ENCODE data around the gene CD6.

- TF ChIP-seq POLR2A (IDR thresholded peaks at IDR 0.05; ENCODE audit: control extremely low read depth in 1 of 2, low read depth in 2 of 2, low read length in 2 of 2) (no peak), RNF2 (IDR thresholded peaks at IDR 0.05; ENCODE audit: borderline replicate concordance, low read depth, low read length, missing control alignments, poor library complexity, severe bottlenecking) (no peak), GTF2F1 (IDR thresholded peaks at IDR 0.05; ENCODE audit: borderline replicate concordance, low read depth, low read length) (no peak), SIN3A (conservative IDR thresholded peaks at IDR 0.05 in 1 of 2, IDR thresholded peaks at IDR 0.05 in 1 of 2; ENCODE audit: low read depth in 1 of 2, low read length in 2 of 2) (no peak), CTCF (IDR thresholded peaks at IDR 0.05; ENCODE audit: control extremely low read depth in 1 of 3, insufficient read depth in 1 of 3, low read depth in 1 of 3, low read length in 3 of 3) (no peak), SRF (IDR thresholded peaks at IDR 0.05; ENCODE audit: low read depth, low read length) (no peak), RAD21 (IDR thresholded peaks at IDR 0.05 in 1 of 2, conservative IDR thresholded peaks at IDR 0.05 in 1 of 2; ENCODE audit: low read depth in 2 of 2, low read length in 2 of 2) (no peak)
Observed at GRCh38 chr11:60945295-60945667, 26.2 kb upstream of the CD6 start.

All from H1 (cell line).